ENCODE measurements around the gene ZFP30. TPM values are rescaled to one million over a fixed set of nuclear protein-coding genes. Genes with fewer than 3 reads are reported as not detected.

The ZFP30 gene
- total RNA-seq (2013; cell fraction: nucleolus; rRNA removed), result 58.5 and 61.1 TPM in 2 replicates
- total RNA-seq (2014; rRNA removed) (7.7 and 12.8 TPM in 2 replicates), total RNA-seq (2014; rRNA removed; fragmentation: Illumina TruSeq; extraction: Trizol) (12.8 and 12.9 TPM in 2 replicates), total RNA-seq (2021) (11.6 and 12.5 TPM in 2 replicates), polyA plus RNA-seq (2011; rRNA removed) (7.0 and 12.2 TPM in 2 replicates), polyA plus RNA-seq (2014; fragmentation: Illumina TruSeq; extraction: Trizol) (6.1 and 6.8 TPM in 2 replicates), polyA plus RNA-seq (2014; fragmentation: Nextera tagmentation; extraction: Ambion mirVana) (1 to 10 TPM; 1.4 to 2.2 TPM), polyA plus RNA-seq (2014; rRNA removed) (4.7 and 7.5 TPM in 2 replicates), polyA plus RNA-seq (2016; fragmentation: Nextera tagmentation; extraction: Ambion mirVana) (1 to 10 TPM; 4.1 to 5.4 TPM), polyA minus RNA-seq (2011; rRNA and poly(A)+ RNA removed) (6.7 and 9.1 TPM in 2 replicates), Bru-seq, nascent RNA (percentile 75 among the genes with signal in this experiment), BruChase-seq, experiment 1, labeled RNA remaining after a 6-hour chase (percentile 69 among the genes with signal in this experiment), BruChase-seq, experiment 2, labeled RNA remaining after a 2-hour chase (percentile 75 among the genes with signal in this experiment)
- polyA plus RNA-seq (2011; ENCODE audit: low read depth), result 1.9 TPM
- 3.2 and 3.5 TPM in 2 replicates for polyA plus RNA-seq (2011; cell fraction: cytosol; rRNA removed)
- 8.9 and 12.5 TPM in 2 replicates for polyA plus RNA-seq (2011; cell fraction: nucleus; rRNA removed)
- 2.6 and 4.9 TPM in 2 replicates for polyA plus RNA-seq (2012)
- 2.9 and 5.0 TPM in 2 replicates for polyA minus RNA-seq (2011; cell fraction: cytosol; rRNA and poly(A)+ RNA removed)
- polyA minus RNA-seq (2011; cell fraction: nucleus; rRNA and poly(A)+ RNA removed), result 8.9 and 15.7 TPM in 2 replicates
- long read RNA-seq, experiment 1, partial matches to known transcripts, result 0 of 2 reads
- long read RNA-seq, experiment 1, other reads (novel, unspliced or antisense), result 2 of 2 reads
- long read RNA-seq, experiment 2, partial matches to known transcripts, result 3 of 18 reads
- long read RNA-seq, experiment 2, other reads (novel, unspliced or antisense), result 14 of 18 reads

- Histone ChIP-seq H3K4me2 (ENCODE audit: control insufficient read depth, insufficient read depth) (peak within 1 kb of the TSS; percentile 75), H4K20me1 (ENCODE audit: control insufficient read depth, insufficient read depth) (no peaks in the 10 kb centered on the region), H3K4me1 (ENCODE audit: control insufficient read depth, insufficient read depth, low read length) (no peaks in the 10 kb centered on the region), H3K4me3 (peak within 1 kb of the TSS; percentile 80), H3K27ac (ENCODE audit: control insufficient read depth, insufficient read depth) (peak within 1 kb of the TSS; percentile 85), H3K9me3 (replicated peaks; ENCODE audit: control insufficient read depth, insufficient read depth, low read length) (peaks cover 6% of the 10 kb centered on the region), H3K36me3 (ENCODE audit: control insufficient read depth in 2 of 2, insufficient read depth in 2 of 2, low read length in 1 of 2) (peaks cover 0 to 4% of the 10 kb centered on the region in 2 experiments; a peak in 1 of 4 replicates), H3K27me3 (replicated peaks in 1 of 2; ENCODE audit: control insufficient read depth in 2 of 2, insufficient read depth in 2 of 2, low read length in 1 of 2) (no peaks in the 10 kb centered on the region), H2AFZ (ENCODE audit: control insufficient read depth, low read depth, low read length) (peak within 1 kb of the TSS; percentile 84), H3K9ac (ENCODE audit: control insufficient read depth, insufficient read depth, low read length) (peak within 1 kb of the TSS; percentile 89), H3K79me2 (ENCODE audit: control insufficient read depth, insufficient read depth, low read length) (peaks cover 26% of the 10 kb centered on the region)
- no TSS peak for BruUV-seq (replicated peaks)
- TF ChIP-seq NRF1 (conservative IDR thresholded peaks at IDR 0.05; ENCODE audit: low read depth, low read length) (peak; percentile 53), CREM (IDR thresholded peaks at IDR 0.05; ENCODE audit: low read depth) (0 out of 2 replicates have a peak, but pooled peaks have one; percentile 0), HDAC2 (IDR thresholded peaks at IDR 0.05) (0 out of 2 replicates have a peak, but pooled peaks have one; percentile 2), RB1 (IDR thresholded peaks at IDR 0.05; ENCODE audit: borderline replicate concordance) (peak; percentile 30; the same call in 1 of the 2 replicates), IKZF2 (IDR thresholded peaks at IDR 0.05) (peak in 1 of 2 experiments; percentile 49; a peak in 1 of 4 replicates), EGR1 (IDR thresholded peaks at IDR 0.05; ENCODE audit: borderline replicate concordance in 1 of 2, low read depth in 2 of 2, low read length in 2 of 2) (0 out of 3 replicates have a peak, but pooled peaks of 1 of the 2 experiments have one; percentile 24), YY1 (IDR thresholded peaks at IDR 0.05; ENCODE audit: low read depth, low read length) (0 out of 2 replicates have a peak, but pooled peaks have one; percentile 18), ASH2L (IDR thresholded peaks at IDR 0.05; ENCODE audit: borderline replicate concordance, low read depth) (0 out of 2 replicates have a peak, but pooled peaks have one; percentile 12), TCF3 (IDR thresholded peaks at IDR 0.05; ENCODE audit: borderline replicate concordance, insufficient read depth, low read depth, low read length) (0 out of 2 replicates have a peak, but pooled peaks have one; percentile 48), PAX8 (IDR thresholded peaks at IDR 0.05) (no peak), TCF7 (IDR thresholded peaks at IDR 0.05; ENCODE audit: borderline replicate concordance) (no peak), POLR2A (IDR thresholded peaks at IDR 0.05; ENCODE audit: low read depth, low read length) (peak; percentile 81; the same call in 1 of the 2 replicates), RFX5 (IDR thresholded peaks at IDR 0.05; ENCODE audit: low read depth, low read length) (no peak)
- in situ Hi-C loops (cut with MboI) (loop anchor here (10.0 kb wide), 1 partner anchor 340 kb away; no protein-coding TSS in a partner anchor), intact Hi-C loops (cut with micrococcal nuclease; ENCODE audit: unreplicated experiment) (loop anchor here (1.0 to 5.0 kb wide), 2 partner anchors 188 to 438 kb away; partner anchors contain the start of genes ZNF569 and ZNF570)
- DNase-seq (ENCODE audit: low read depth, low spot score), result peak; percentile 33
- ChIA-PET RAD21 (ENCODE audit: unreplicated experiment) (interaction anchor here (1.0 kb wide), 1 partner anchor 247 kb away, joined by 3 read pairs; no protein-coding TSS in a partner anchor), POLR2A (no interaction called here), SMC1A (ENCODE audit: uncharacterized antibody, unreplicated experiment) (no interaction called here), CTCF (no interaction called here)
- ATAC-seq, result peak; percentile 87
- 2% methylated on average over 22 of the region's 34 CpGs for WGBS (ENCODE audit: insufficient coverage, insufficient replicate concordance, low lambda C conversion rate, missing lambda C conversion rate)
- no peak for FAIRE-seq
Measured at GRCh38 chr19:37655301-37655688, at the start of gene ZFP30. ZFP30 (minus strand) TSS chr19:37655465; CDS start chr19:37647822, 7,643 bp downstream.

All from GM12878 (cell line).